HG03175 (cell line): ENCODE data around the gene TOP3A.
A peak's percentile ranks its signal among the peaks of the same experiment; 100 is the strongest.

Source experiments
- ATAC-seq: cut with Tn5 transposase; IDR thresholded peaks from one replicate; pipeline ENCODE4 v1.9.1; 2021; ENCODE audit warnings: mild to moderate bottlenecking, moderate library complexity; ENCODE audit not compliant: unreplicated experiment

TOP3A gene

DNA sequence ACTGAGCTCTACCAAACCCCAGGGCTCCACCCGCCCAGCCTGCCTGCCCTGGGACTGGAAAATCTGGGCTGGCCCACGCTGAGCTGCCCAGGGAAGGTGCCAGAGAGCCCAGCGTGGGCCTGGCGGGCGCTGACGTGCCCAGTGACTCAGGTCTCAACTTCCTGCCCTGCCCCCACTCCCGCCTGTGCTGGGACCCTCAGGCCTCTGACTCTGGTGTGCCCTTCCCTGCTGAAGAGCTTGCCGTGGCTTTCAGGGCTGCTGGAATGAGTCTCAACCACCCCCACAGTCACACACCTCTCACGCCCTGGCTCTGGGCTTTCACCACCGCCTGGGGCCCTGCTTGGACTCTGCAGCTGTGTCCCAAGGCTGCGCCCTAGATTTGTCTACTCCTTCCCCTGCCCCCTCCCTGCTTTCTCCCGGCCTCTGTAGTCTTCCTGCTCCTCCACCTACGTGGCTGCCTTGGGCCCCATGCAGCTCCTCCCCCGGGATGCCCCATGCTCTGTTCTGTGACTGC, 79.0 kb downstream of the TOP3A start:
- no peak for ATAC-seq

DNA sequence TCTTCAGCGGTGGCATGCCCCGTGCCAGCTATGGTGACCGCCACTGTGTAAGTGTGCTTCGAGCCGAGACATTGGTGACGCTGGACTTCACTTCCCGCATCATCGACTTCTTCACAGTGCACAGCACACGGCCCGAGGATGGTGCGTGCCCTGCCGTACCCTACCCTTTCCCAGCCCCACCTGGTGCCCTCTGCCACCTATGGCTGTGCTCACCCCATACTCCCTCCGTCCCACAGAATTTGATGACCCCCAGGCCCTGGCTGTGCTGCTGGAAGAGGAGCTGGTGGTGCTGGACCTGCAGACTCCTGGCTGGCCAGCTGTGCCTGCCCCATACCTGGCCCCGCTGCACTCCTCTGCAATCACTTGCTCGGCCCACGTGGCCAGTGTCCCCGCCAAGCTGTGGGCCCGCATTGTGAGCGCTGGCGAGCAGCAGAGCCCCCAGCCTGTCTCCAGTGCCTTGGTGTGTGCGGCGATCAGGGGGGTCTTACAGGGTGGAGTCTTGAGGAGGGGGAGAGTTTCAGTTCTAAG, 79.9 kb downstream of the TOP3A start:
- no peak for ATAC-seq

DNA sequence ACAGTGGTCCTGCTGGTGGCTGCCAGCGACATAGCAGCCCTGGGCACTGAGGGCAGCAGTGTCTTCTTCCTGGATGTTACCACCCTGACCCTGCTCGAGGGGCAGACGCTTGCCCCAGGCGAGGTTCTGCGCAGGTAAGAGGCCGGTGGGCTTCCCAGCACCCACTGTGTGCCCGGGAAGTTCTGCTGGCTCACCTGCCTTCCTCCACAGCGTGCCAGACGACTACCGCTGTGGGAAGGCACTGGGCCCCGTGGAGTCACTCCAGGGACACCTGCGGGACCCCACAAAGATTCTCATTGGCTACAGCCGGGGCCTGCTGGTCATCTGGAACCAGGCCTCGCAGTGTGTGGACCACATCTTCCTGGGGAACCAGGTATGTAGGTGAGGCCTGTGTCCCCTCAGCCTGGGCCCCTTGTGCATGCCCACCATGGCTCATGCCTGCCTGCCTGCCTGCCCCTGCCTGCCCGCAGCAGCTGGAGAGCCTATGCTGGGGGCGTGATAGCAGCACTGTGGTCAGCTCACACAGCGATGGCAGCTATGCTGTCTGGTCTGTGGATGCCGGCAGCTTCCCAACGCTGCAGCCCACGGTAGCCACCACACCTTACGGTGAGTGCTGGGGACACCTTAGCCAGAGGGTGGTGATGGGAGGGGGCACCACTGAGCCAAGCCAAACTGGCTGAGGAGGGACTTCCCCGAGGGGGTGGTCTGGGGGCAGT, 80.8 kb downstream of the TOP3A start:
- no peak for ATAC-seq

- ATAC-seq, result no peak
Observed at GRCh38 chr17:18231164-18231563, 83.6 kb downstream of the TOP3A start.

DNA sequence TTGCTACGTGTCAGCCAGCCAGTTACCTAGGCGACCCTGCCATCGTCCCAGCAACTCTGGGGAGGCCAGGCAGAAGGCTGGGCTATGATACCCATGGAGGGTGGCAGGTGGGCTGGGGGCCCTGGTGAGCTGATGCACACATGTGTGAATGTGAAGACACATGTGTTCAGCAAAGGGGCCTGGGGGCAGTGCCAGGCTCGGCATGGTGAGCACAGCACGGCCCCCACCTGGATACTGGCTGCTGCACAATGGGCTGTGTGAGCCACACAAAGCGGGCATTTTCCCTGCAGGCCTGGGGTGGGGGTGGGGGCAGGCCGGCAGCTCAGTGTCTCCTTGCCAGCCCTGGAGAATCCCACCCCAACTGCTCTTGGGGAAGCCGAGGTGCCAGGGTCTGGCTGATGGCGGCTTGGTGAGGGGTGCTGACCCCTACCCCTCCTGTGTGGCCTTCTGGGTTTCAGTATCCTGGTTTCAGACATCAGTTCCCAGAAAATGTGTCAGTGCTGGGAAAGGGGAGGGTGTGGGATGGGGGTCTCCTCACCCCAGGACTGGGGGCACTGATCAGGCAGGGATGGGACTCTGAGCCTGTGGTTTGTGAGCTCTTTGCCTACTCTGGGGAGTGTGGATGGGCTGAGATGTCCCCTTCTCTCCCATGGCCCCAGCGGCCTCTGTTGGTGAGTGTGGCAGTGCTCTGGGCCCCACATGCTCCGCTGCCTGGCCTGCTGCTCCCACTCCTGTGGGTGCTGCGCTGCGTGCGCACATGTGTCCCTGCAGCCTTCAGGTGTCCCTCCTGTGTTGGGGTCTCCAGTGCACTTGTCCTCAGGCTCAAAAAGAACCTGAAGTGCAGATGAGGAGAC, 84.3 kb downstream of the TOP3A start:
- ATAC-seq, result no peak

DNA sequence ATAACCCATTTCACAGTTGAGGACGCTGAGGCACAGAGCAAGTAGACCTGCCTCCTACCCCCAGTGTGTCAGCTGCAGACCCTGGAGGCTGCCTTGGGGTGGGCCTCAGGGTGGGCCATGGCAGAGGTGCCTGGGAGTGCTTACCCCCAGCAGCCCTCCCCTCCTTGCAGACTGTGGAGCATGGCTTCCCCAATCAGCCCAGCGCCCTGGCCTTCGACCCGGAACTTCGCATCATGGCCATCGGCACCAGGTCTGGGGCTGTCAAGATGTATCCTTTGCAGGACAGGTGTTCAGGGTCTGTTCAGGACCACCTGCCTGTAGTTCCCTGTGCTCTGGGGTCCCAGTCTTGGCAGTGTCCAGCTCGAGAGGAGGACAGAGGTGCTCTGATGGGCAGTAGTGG, 85.0 kb downstream of the TOP3A start:
- ATAC-seq, result no peak

GRCh38 chr17:18229254-18229653, 85.5 kb downstream of the TOP3A start:
- ATAC-seq, result no peak

GRCh38 chr17:18228176-18228682, 86.6 kb downstream of the TOP3A start:
- no peak for ATAC-seq

DNA sequence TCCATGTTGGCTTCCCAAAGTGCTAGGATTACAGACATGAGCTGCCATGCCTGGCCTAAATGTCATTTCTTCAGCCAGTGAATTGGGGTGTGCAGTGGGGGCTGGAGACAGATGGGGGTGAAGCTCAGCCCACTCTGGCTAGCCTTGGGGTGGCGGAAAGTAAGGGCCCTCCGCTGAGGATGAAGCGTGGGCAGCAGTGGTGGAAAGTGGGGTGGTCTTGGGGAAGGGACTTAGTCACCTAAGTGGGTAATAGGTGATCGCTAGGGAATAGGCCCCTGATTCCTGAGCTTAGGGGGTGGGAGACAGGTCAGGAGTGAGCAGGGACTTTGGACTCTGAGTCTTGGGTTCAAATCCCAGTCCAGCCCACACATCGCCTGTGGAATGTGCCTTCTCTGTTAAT, 87.2 kb downstream of the TOP3A start:
- ATAC-seq, result no peak

DNA sequence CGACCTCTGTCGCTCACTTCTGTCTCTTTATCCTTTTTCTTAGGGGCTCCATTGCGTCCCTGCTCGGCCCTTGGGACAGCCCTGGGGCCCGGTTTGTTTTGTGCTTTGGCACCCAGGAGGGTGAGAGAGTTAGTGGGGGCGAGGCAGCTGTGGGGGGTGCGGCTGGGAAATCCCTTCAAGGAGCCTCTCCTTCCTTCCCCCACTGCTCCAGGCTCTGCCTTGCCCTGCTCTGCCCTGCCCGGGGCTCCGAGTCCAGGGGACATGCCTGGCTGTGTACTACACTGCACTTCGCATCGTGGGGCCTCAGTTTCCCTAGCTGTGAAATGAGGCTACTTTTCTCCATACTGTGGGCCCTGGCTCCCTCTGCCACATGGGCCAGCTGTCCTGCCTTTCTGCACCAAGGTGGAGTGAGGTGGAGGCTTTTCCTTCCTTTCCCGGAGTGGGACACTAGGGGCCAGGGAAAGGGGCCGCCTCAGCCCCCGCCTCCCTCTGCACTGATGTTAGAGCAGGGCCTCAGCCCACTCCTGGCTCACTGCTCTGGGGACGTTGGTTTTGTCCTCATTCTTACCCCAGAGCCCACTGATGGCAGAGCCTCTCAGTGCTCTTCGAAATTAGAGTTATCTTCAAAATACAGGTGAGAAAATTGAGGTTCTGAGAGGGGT, 88.4 kb downstream of the TOP3A start:
- ATAC-seq, result no peak

- ATAC-seq, result peak; percentile 5
Observed at GRCh38 chr17:18225642-18226283, 89.0 kb downstream of the TOP3A start.

DNA sequence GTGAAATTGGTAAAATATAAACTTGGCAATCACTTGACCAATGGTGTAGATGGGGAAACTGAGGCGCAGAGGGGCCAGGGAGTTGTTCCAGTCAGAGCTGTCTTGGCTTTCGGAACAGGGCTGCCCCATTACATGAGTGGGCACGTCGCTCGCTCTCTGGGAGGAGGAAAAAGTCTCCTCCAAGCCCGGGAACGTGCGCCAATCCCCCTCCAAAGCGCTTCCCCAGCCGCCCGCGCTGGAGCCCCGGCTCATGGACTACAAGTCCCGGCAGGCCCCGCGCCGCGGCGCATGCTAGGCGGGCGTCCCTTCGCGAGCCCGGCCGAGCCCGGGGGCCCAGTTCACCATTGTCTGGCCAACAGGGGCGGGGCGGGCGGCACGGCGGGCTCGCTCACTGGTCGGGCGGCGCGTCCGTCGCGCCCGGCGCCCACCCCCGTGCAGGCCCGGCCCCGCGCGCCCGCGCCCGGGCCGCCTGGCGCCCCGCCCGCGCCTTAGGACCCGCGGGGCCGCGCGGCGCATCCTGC, 89.6 kb downstream of the TOP3A start, which contains the start of gene LLGL1:
Gene LLGL1 (plus strand): TSS at position 515 of the 521 bp plus-strand sequence. CDS start 48 bp downstream, outside the sequence.
- ATAC-seq, result peak; percentile 84

GRCh38 chr17:18224387-18225120, 90.2 kb downstream of the TOP3A start:
- ATAC-seq, result no peak

- ATAC-seq, result no peak
Observed at GRCh38 chr17:18224053-18224386, 90.8 kb downstream of the TOP3A start.
